A549 (cell line): ENCODE results near the gene FIBCD1. TPM values are rescaled to one million over a fixed set of nuclear protein-coding genes. Genes with fewer than 3 reads are reported as not detected.

ENCODE experiments used
- ATAC-seq, 2 experiments: fragments of 200-7000 bp in 1 of 2; fragments of >200 bp in 1 of 2; cut with Nextera tagmentation in 1 of 2; cut with Tn5 transposase in 1 of 2; 3 replicates each; pipeline versions ENCODE4 v1.8.0 to v1.9.1; 2018 to 2020; ENCODE audit warnings: mild to moderate bottlenecking in 1 of 2, moderate library complexity in 1 of 2
- CTCF ChIA-PET: fragments of 300-600 bp; sonication (Branson Sonifier 250); formaldehyde crosslinking; extraction: SDS; loops from one replicate; lab custom pipeline; 2021; ENCODE audit warnings: antibody characterized with exemption, inconsistent platforms; lab: Yijun Ruan, JAX
- POLR2A ChIA-PET: fragments of 350-600 bp; formaldehyde crosslinking; extraction: SDS; loops from one replicate; lab custom pipeline; 2021; ENCODE audit warnings: antibody characterized with exemption, inconsistent platforms; lab: Yijun Ruan, JAX
- DNase-seq, 2 experiments: peaks; one replicate each; pipeline versions ENCODE4 v3.0.0 to v3.0.0-alpha.2; 2011 to 2016; ENCODE audit warnings: low read depth in 1 of 2, low spot score in 1 of 2
- FAIRE-seq: peaks from 2 replicates; lab custom pipeline; 2011; peaks lifted over from hg19 to GRCh38; lab: Jason Lieb, UNC
- H3K27ac ChIP-seq, 2 experiments: fragments of >200 bp; sonication (Bioruptor Twin); formaldehyde crosslinking; 3 replicates each; pipeline ENCODE4 v1.5.1; 2016 to 2017
- H3K4me1 ChIP-seq: fragments of >200 bp; sonication (Bioruptor Twin); formaldehyde crosslinking; 3 replicates; pipeline ENCODE4 v1.6.1; 2016
- H3K4me2 ChIP-seq: fragments of >200 bp; sonication (Bioruptor Twin); formaldehyde crosslinking; 3 replicates; pipeline ENCODE4 v1.6.1; 2016
- H3K4me3 ChIP-seq: fragments of >200 bp; sonication (Bioruptor Twin); formaldehyde crosslinking; 3 replicates; pipeline ENCODE4 v1.5.1; 2016
- H3K9me3 ChIP-seq: fragments of >200 bp; sonication (Bioruptor Twin); formaldehyde crosslinking; 3 replicates; pipeline ENCODE4 v1.6.1; 2016
- FOSL2 ChIP-seq, 2 experiments: fragments of 450-650 bp in 1 of 2; fragments of >200 bp in 1 of 2; sonication (Bioruptor Twin) in 1 of 2; formaldehyde crosslinking; IDR thresholded peaks; 2 replicates each; pipeline versions ENCODE4 v1.5.0 to v1.6.1; 2016 to 2020; ENCODE audit warnings: mild to moderate bottlenecking in 1 of 2, moderate library complexity in 1 of 2
- HOXB5 ChIP-seq: fragments of 250-450 bp; sonication (Bioruptor Pico); IDR thresholded peaks from 2 replicates; pipeline ENCODE4 v1.5.0; 2020; ENCODE audit warnings: mild to moderate bottlenecking, moderate library complexity
- JUN ChIP-seq, 2 experiments: fragments of >200 bp; sonication (Bioruptor Twin); formaldehyde crosslinking; IDR thresholded peaks; 2 replicates in 1 of 2; 3 replicates in 1 of 2; pipeline ENCODE4 v1.6.1; 2016 to 2017
- JUNB ChIP-seq: fragments of >200 bp; sonication (Bioruptor Twin); formaldehyde crosslinking; IDR thresholded peaks from 2 replicates; pipeline ENCODE4 v1.6.1; 2016
- MAX ChIP-seq: IDR thresholded peaks from 2 replicates; pipeline ENCODE4 v1.6.1; 2012
- RARB ChIP-seq: fragments of 250-450 bp; sonication (Bioruptor Pico); IDR thresholded peaks from 2 replicates; pipeline ENCODE4 v1.8.0; 2021; ENCODE audit warnings: mild to moderate bottlenecking, moderate library complexity
- REST ChIP-seq: fragments of 200-600 bp; sonication (generic); IDR thresholded peaks from 2 replicates; pipeline ENCODE4 v1.6.1; 2016; ENCODE audit warnings: antibody characterized with exemption, mild to moderate bottlenecking, moderate library complexity
- SMC3 ChIP-seq: fragments of >200 bp; sonication (Bioruptor Twin); formaldehyde crosslinking; IDR thresholded peaks from 3 replicates; pipeline ENCODE4 v1.6.1; 2018; ENCODE audit warnings: inconsistent platforms
- WGBS: methylation state at CpG from one replicate; pipeline ENCODE4 v1.1.6; 2017; ENCODE audit errors: missing lambda C conversion rate; 5-methylcytosine and 5-hydroxymethylcytosine counted together
- polyA plus RNA-seq, 4 experiments: library from polyadenylated mRNA; depleted of rRNA in 3 of 4; stranded (reverse); fragments of >200 nt; fragmentation: RNase III in 1 of 4; extraction: RNeasy Plus Mini Kit Qiagen cat#74134 plus additional on column Dnase treatment in 1 of 4; gene quantifications; 2 replicates in 3 of 4; 3 replicates in 1 of 4; pipeline ENCODE4 v1.2.3, GENCODE V29; 2011 to 2017
- TF ChIP-seq, protein P1 (sequence below): fragments of >200 bp; sonication (Bioruptor Twin); formaldehyde crosslinking; IDR thresholded peaks from 2 replicates; pipeline ENCODE4 v1.6.1; 2016
- TF ChIP-seq, protein P2 (sequence below): IDR thresholded peaks from 2 replicates; pipeline ENCODE4 v1.6.1; 2012
- TF ChIP-seq, protein P3 (sequence below): fragments of 150-350 bp; IDR thresholded peaks from 2 replicates; pipeline ENCODE4 v1.6.1; 2014; ENCODE audit warnings: low read depth, mild to moderate bottlenecking, low read length

Gene FIBCD1
- polyA plus RNA-seq, 2 of the 4 experiments (the other 2 are of a cell fraction): 4.8 to 4.9 TPM

- TF ChIP-seq REST (no peak), HOXB5 (CRISPR knock-in tag) (no peak), SMC3 (no peak)
- TF ChIP-seq, protein P1, sequence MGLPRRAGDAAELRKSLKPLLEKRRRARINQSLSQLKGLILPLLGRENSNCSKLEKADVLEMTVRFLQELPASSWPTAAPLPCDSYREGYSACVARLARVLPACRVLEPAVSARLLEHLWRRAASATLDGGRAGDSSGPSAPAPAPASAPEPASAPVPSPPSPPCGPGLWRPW: no peak
- TF ChIP-seq, protein P2, sequence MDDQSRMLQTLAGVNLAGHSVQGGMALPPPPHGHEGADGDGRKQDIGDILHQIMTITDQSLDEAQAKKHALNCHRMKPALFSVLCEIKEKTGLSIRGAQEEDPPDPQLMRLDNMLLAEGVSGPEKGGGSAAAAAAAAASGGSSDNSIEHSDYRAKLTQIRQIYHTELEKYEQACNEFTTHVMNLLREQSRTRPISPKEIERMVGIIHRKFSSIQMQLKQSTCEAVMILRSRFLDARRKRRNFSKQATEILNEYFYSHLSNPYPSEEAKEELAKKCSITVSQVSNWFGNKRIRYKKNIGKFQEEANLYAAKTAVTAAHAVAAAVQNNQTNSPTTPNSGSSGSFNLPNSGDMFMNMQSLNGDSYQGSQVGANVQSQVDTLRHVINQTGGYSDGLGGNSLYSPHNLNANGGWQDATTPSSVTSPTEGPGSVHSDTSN: no peak
- TF ChIP-seq, protein P3, sequence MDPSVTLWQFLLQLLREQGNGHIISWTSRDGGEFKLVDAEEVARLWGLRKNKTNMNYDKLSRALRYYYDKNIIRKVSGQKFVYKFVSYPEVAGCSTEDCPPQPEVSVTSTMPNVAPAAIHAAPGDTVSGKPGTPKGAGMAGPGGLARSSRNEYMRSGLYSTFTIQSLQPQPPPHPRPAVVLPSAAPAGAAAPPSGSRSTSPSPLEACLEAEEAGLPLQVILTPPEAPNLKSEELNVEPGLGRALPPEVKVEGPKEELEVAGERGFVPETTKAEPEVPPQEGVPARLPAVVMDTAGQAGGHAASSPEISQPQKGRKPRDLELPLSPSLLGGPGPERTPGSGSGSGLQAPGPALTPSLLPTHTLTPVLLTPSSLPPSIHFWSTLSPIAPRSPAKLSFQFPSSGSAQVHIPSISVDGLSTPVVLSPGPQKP: no peak
Observed at GRCh38 chr9:130930132-130930803, 8.8 kb downstream of the FIBCD1 start (continued).

DNA sequence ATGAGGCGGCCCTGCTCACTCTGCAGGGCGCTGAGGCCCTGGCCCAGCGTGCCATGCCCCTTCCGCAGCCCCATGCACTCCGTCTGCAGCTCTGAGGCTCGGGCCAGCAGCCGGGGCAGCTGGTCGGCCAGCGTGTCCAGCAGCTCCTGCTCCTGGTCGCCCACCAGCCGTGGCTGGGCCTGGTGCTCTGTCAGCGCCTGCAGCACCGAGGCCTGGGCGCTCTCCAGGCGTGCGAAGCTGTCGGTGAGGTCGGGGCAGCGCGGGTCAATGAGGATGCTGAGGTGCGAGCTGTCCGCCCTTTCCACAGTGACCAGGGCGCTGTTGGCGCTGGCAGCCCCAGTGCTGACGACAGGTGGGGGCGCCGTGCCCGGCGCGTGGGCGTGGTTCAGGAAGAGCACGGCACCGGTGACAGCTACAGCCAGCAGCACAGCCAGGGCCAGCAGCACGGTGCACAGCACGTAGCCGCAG lies 9.4 kb downstream of the FIBCD1 start:
- DNase-seq (no peak), FAIRE-seq (no peak), ATAC-seq (no peak)
- 93% methylated on average over 20 of the region's 36 CpGs for WGBS
- no peak overlapping the region for H3K4me2 ChIP-seq
- ChIA-PET CTCF (interaction anchor here (0.9 to 4.7 kb wide), 8 partner anchors 10 to 230 kb away, joined by 3 to 34 read pairs (median 4); partner anchors contain the start of gene FIBCD1), POLR2A (no interaction called here)
- peaks cover 46% of the 10 kb centered on the region for H3K4me1 ChIP-seq
- H3K4me3 ChIP-seq: no peak overlapping the region
- H3K9me3 ChIP-seq: no peaks in the 10 kb centered on the region
- TF ChIP-seq FOSL2 (IDR thresholded peaks at IDR 0.05) (no peak), FOSL2 (CRISPR knock-in tag; IDR thresholded peaks at IDR 0.05) (no peak)
- peak overlapping the region; percentile 82 to 93; a peak in 5 of 6 replicates for H3K27ac ChIP-seq

- POLR2A ChIA-PET: interaction anchor here (1.1 kb wide), 1 partner anchor 34 kb away, joined by 3 read pairs; no protein-coding TSS in a partner anchor
- CTCF ChIA-PET: interaction anchor here (0.8 to 5.2 kb wide), 16 partner anchors 10 to 229 kb away, joined by 3 to 32 read pairs (median 5); partner anchors contain the start of gene FIBCD1
- H3K4me1 ChIP-seq: peaks cover 38% of the 10 kb centered on the region
- peak overlapping the region; percentile 18; the same call in 2 of the 3 replicates for H3K4me3 ChIP-seq
- no peaks in the 10 kb centered on the region for H3K9me3 ChIP-seq
- H3K4me2 ChIP-seq: peak overlapping the region; percentile 91
- FAIRE-seq (no peak), ATAC-seq (peak; percentile 60 to 72), DNase-seq (peak; percentile 81 to 83)
- WGBS: 4% methylated on average over 5 of the region's 14 CpGs
- TF ChIP-seq JUN (IDR thresholded peaks at IDR 0.05) (peak in 1 of 2 experiments; percentile 53; a peak in 3 of 5 replicates), HOXB5 (CRISPR knock-in tag) (peak; percentile 35; the same call in 1 of the 2 replicates), MAX (no peak), RARB (no peak), JUNB (peak; percentile 50; the same call in 1 of the 2 replicates), FOSL2 (IDR thresholded peaks at IDR 0.05) (peak; percentile 49), FOSL2 (CRISPR knock-in tag; IDR thresholded peaks at IDR 0.05) (peak; percentile 62)
- H3K27ac ChIP-seq: peak overlapping the region; percentile 82 to 93
Observed at GRCh38 chr9:130927995-130928900, 10.8 kb downstream of the FIBCD1 start.
